T1000 (cell line): Measurements from ENCODE around the gene TMBIM6.
"Not testable (repeated sequence)": the region's sequence is repeated elsewhere in the genome, so short reads cannot be mapped to it uniquely, and the experiment has no call there.

Experiments used
- DNase-seq: peaks from one replicate; lab custom pipeline; 2025; ENCODE audit warnings: mixed read lengths; lab: John Stamatoyannopoulos, UW

TMBIM6 gene

GRCh38 chr12:49730050-49730449, 11.3 kb upstream of the TMBIM6 start:
- DNase-seq = no peak

GRCh38 chr12:49730568-49731101, 10.7 kb upstream of the TMBIM6 start:
- no peak for DNase-seq

DNA sequence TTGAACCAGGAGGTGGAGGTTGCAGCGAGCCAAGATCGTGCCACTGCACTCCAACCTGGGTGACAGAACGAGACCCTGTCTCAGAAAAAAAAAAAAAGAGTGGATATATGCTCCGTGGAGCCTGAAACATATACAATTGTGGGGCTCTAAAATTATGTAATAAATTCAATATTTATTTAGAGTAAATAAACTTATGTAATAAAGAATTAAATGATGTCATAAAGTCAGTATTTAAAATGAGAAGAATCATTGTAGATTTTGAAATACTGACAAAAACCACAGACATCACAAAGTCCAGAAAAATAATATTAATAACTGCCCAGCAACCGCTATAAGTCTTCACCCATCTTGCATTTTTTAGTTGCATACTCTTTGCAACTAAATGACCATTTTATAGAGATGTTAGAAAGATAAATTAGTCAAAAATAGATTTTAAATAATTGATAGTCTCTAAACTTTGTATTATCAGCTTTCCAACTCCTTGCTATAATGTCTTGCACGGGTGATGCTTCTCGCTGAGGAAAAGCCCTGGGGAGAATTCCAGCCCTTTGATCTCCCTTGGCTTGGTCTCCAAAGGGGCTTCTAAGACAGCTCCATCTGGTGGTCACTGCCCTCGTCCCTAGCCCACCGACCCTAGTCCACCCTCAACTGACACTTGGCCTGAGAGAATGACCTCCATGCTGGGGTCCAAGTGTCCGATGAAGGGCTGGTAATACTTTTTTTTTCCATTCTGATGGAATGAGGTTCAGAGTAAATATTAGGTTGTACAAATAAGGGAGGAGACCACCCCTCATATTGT, 7.9 kb upstream of the TMBIM6 start:
- DNase-seq = no peak

DNA sequence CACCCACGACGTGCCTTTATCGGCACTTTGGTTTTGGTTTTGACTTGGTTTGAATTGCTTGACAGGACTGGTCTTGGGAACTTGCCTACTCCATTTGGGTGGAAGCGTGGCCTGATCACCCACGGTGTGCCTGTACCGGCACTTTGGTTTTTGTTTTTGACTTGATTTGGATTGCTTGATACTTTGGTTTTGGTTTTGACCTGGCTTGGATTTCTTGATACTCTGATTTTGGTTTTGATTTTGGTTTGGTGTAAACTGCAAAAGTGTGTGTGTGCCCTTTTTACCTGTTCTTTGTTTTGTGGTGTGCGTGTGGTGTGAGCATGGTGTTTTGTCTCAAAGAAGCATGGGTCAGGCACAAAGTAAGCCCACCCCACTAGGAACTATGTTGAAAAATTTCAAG, 6.5 kb upstream of the TMBIM6 start:
- DNase-seq = not testable (repeated sequence)

DNA sequence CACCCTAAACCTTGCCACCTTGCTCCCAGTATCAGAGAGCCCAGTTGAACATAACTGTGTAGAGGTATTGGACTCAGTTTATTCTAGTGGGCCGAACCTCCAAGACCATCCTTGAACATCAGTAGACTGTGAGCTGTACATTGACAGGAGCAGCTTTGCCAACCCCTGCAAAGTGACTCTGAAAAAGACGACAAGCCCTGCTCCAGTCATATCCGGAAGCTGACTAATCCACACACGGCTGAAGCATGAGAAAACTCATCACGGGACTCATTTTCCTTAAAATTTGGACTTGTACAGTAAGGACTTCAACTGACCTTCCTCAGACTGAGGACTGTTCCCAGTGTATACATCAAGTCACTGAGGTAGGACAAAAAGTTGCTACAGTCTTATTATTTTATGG, 2.6 kb upstream of the TMBIM6 start:
- not testable (repeated sequence) for DNase-seq

DNA sequence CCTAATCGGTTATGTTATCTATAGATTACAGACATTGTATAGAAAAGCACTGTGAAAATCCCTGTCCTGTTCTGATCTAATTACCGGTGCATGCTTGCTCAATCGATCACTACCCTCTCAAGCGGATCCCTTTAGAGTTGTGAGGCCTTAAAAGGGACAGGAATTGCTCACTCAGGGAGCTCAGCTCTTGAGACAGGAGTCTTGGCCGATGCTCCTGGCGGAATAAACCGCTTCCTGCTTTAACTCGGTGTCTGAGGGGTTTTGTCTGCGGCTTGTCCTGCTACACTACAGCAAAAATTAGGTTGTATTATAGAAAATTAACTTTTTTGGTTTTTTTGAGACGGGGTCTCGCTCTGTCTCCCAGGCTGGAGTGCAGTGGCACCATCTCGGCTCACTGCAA, 1.1 kb upstream of the TMBIM6 start:
- not testable (repeated sequence) for DNase-seq

DNA sequence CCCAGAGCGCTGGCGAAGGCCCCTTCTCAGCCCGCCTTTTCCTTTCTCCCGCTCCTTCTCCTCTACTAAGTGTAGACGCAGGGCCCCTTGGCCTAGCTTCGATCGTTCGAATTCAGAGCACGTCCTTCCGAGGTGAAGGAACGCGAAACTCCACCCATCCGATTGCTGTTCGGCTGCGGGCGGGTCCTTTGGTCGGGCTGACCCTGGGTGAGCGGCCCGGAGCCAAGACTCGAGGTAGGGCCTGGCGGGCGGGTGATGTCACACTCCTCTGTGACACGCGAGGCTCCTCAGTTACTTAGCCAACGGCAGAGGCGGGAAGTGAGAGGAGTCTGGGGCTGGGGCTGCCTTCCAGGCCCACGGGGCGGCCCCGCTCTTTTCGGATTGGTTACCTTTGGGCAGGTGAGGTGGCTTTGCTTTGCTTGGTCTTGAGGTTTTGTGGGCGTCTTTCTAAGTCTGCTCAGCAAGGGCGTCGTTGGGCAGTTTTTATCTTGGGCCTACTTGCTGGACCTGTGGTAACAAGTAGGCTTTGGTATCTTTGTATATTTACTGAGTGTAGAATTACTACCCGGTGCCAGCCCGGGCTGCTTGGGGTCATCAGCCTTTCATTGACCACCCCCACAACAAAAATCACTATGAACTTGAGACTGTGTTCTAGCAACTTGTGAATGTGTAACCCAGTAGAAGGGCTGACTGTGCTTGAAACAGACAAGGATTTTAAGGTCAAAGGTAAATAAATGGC, 694 bp downstream of the TMBIM6 start:
- DNase-seq = peak; percentile 100

DNA sequence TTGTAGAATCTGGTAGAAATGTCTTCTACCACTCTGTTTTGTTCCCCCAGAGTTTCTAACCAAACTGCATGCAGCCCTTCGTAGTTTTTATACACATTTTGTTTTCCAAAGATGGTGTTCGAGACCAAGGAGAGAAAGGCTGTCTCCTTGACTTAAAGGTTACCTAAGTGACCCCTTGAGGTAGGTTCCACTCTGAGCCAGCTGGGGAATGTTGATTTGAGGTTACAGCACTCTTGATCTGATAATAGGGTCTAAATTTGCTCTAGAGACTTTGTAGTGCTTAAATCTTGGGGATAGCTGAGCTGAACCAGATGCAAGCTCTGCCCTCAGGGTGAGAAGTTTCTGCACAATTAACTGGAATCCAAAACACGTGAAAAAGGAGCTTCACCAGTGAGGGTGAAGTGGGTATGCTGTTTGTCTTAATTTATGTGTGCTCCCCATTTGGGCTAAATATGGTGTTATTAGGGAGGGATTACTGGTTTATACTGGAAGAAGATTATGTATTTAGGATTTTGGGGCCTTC, 3.1 kb downstream of the TMBIM6 start:
- no peak for DNase-seq

GRCh38 chr12:49748306-49748705, 6.9 kb downstream of the TMBIM6 start:
- DNase-seq = no peak

DNA sequence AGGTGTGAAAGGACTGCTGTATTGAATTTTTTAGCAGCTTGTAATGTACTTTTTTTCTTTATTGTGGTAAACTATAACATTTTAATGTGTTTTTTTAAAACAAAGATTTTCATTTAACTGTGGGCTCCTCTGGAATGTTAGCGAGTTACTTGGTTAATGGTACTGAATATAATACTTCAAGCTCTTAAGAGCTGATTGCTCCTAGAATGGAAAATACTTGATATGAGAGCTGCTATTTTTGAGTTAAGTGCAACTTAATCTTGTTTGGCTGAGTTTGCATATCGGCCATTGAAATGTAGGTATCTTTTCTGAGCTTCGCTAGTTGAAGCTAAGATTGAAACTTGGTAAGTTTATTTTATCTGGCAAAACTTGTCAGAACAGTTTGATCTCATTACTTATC, 7.4 kb downstream of the TMBIM6 start:
- no peak for DNase-seq

GRCh38 chr12:49750027-49750995, 9.0 kb downstream of the TMBIM6 start:
- no peak for DNase-seq

GRCh38 chr12:49750996-49751393, 9.6 kb downstream of the TMBIM6 start:
- no peak for DNase-seq

DNA sequence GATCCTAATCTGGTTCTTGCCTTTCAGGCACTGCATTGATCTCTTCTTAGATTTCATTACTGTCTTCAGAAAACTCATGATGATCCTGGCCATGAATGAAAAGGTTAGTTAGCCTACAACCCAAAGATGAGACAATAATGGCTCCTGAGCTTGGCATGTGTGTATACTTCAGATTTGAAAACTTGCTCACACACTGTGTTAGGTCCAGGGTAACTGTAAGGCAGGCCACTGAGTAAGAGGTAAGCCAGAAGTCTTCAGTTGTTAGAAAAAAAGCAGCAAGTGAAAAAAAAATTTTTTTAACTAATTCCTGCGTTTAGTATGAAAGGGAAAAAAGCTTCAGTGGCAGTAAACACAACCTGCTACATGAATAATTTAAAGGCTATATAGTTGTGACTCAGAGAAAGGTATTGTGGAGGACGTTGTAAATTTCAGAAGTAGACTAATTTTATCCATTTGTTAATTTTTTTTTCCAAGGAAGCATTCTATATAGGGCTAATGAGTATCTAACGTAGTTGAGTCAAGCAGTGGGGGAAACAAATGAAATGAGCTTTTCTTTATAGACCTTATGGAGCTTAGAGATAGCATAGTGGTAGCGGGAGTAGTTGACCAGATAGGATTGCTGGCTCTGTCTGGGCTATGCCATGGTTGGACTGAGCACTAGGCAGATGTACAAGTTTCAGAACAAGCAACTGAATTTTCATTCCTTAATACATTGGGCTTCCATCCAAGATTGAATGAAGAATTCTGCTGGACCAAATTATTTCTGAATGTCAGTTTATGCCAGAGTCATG, 20.5 kb downstream of the TMBIM6 start:
- no peak for DNase-seq

DNA sequence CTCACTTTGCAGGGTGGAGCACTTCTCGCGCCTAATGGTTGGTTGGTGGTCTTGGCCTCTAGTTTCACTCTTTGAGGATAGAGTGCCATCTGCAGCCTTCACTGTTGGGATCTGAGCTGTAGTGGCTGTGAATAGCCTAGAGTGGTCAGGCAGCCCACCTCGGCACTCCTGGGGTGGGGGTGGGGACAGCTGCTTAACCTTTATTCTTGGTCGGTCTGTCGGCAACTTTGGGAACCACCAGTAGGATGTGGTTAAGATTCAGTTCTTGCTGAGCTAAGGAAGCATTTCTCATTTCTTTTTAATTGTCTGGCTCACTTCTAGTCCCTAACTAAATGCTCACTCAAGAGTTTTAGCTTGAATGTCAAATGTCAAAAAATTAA, 21.1 kb downstream of the TMBIM6 start:
- no peak for DNase-seq

GRCh38 chr12:49763006-49763591, 21.7 kb downstream of the TMBIM6 start:
- peak; percentile 67 for DNase-seq

DNA sequence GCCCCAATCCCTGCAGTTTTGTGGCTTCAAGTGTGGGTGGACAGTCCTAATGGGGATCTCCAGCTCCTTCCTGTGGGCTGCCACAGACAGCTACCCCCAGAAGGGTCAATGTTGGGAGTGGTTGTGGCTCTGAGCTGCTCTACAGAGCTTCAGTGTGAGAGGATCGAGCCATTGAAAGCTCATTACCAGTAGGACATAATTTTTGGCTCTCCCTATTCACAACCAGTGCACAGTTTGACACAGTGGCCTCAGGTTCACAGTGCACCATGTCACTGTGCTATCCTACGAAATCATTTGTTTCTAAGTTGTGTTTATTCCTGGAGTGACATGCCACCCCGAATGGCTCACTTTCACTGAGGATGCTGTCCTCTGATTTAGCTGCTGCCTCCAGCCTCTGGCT, 22.8 kb downstream of the TMBIM6 start:
- no peak for DNase-seq

DNA sequence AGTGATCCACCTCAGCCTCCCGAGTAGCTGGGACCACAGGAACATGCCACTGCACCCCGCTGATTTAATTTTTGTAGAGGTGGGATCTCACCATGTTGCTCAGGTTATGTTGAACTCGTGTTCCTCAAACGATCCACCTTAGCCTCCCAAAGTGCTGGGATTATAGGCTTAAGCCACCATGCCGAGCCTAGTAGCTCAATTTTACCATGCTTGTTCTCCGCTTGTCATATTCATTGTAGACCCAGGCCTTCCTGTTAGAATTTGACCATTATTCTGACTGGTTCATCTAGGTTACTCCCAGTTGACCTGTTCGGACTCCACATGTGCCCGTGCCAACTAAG, 24.7 kb downstream of the TMBIM6 start:
- DNase-seq = no peak

DNA sequence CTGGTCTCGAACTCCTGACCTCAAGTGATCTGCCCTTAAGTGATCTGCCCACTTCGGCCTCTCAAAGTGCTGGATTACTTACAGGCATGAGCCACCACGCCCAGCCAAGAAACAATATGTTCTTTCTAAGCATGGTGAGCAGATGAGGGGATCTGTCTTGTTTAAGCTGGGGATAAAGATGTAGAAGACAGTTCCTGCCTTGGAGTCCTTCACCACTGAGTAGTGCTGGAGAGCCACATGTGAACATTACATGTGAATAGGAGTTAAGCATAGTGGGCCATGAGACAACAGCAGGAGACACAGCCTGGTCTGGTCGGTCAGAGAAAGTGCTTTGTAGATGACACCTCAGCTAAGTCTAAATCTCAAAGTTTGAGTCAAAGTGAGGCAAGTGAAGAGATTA, 26.0 kb downstream of the TMBIM6 start:
- DNase-seq = no peak

GRCh38 chr12:49773102-49773501, 31.7 kb downstream of the TMBIM6 start:
- not testable (repeated sequence) for DNase-seq

DNA sequence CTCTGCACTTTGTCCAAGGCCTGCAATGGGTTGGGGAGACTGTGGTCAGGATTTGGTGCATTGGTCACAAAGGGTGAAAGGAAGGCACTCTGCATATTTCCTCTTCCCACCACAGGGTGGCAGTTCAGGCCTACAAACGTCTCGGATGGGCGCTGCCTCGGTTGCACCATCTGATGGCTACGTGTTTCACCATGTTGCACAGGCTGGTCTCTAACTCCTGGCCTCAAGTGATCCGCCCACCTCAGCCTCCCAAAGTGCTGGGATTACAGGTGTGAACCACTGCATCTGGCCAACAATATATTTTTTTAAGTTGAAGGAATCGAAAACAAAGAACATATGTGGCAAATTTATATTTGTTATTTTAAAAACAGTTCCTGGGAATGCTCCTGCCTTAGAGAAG, 35.1 kb downstream of the TMBIM6 start:
- DNase-seq = no peak

DNA sequence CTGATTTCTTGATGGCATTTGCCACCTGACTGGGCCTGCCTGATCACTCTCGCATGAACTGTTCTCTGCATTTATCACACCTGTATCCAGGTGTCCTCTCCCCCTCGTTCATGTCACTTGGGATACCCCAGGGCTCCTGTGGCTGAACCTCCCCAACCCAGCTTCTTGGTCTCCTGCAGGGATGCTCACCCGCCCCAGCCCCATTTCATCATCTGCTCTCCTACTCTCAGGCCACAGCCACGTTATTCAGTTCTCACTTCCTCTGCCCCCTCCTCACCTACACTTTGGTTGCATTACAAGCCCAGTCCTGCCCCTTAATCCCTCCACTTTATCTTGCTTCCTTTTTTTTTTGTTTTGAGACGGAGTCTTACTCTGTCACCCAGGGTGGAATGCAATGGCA, 35.5 kb downstream of the TMBIM6 start:
- DNase-seq = no peak
